Muscle layer of duodenum (tissue), 2 donors: ENCODE measurements around the gene LMOD2.

Source experiments
- H3K27ac ChIP-seq: one replicate; pipeline ENCODE4 v1.7.0; 2013; ENCODE audit warnings: mild to moderate bottlenecking, low read length
- H3K27me3 ChIP-seq: one replicate; pipeline ENCODE4 v1.7.0; 2013; ENCODE audit warnings: low read depth, mild to moderate bottlenecking, control low read depth, low read length
- H3K36me3 ChIP-seq, 2 donors: one replicate each; pipeline ENCODE4 v1.7.0; 2013; ENCODE audit warnings: low read length in 2 of 2, control low read depth in 1 of 2, mild to moderate bottlenecking in 1 of 2; ENCODE audit not compliant: insufficient read depth in 2 of 2, control insufficient read depth in 1 of 2
- H3K4me1 ChIP-seq, 2 donors: one replicate each; pipeline ENCODE4 v1.7.0; 2013; ENCODE audit warnings: low read length in 2 of 2, mild to moderate bottlenecking in 2 of 2, control low read depth in 1 of 2, moderate library complexity in 1 of 2; ENCODE audit not compliant: insufficient read depth in 2 of 2, control insufficient read depth in 1 of 2
- H3K4me3 ChIP-seq, 2 donors: one replicate each; pipeline ENCODE4 v1.7.0; 2013; ENCODE audit warnings: low read length in 2 of 2, low read depth in 1 of 2, mild to moderate bottlenecking in 1 of 2
- H3K9me3 ChIP-seq, 2 donors: one replicate each; pipeline ENCODE4 v1.7.0; 2013; ENCODE audit warnings: low read length in 2 of 2, control low read depth in 1 of 2, mild to moderate bottlenecking in 1 of 2; ENCODE audit not compliant: control insufficient read depth in 1 of 2
- donor health status: healthy.

Gene LMOD2

DNA sequence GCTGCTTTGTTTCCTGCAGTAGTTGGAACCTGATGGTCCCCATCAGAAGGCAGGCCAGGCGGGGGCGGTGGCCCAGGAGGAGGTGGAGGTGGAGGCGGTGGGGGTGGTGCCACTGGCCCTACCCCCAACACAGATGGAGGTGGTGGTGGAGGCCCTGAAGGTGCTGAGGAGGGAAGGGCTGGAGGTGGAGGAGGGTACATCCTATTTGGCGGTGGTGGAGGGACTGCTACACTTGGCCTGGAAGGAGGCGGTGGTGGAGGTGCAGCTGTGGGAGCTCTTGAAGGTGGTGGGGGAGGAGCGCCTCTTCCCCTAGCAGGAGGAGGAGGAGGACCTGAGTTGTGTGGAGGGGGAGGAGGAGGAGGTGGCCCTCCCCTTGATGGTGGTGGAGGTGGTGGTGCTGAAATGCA lies 36.8 kb downstream of the LMOD2 start:
- Histone ChIP-seq H3K4me3 (no peak overlapping the region), H3K27ac (no peak overlapping the region), H3K27me3 (no peaks in the 10 kb centered on the region), H3K4me1 (no peaks in the 10 kb centered on the region), H3K9me3 (no peaks in the 10 kb centered on the region), H3K36me3 (peaks cover 17 to 32% of the 10 kb centered on the region in 2 donors)

DNA sequence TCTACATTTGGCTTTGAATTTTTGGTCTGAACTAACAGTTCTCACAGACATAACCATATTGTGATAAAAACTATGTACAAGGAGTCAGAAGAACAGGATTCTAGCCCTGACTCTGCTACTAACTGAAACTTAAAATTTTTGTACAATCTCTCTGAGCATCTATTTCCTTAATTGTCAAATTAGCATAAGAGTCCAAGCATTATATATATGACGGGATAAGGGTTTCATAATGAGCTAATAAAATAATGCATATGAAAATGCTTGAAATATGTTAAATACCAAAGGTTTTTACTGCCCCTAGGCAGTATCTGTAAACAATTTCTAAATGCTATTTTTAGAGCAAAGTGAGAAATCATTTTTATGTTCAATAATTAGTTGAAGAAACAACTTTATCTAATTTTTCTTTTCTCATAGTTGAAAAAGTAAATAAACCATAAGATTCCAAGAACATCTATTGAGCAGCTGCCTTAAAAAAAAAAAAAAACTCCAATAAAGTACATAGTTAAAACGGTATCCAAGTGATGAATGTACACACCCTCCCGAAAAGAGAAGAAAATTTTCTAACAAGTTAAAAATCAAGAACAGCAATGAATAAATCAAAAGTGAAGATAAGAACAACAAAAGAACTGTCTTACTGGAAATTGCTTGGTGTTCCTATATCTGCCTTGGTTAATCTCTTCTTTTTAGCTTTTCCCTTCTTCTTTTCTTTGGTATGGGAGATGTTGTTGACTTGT lies 40.4 kb downstream of the LMOD2 start:
- Histone ChIP-seq H3K36me3 (peaks cover 9 to 28% of the 10 kb centered on the region in 2 donors), H3K27me3 (no peaks in the 10 kb centered on the region), H3K27ac (no peak overlapping the region), H3K4me3 (no peak overlapping the region), H3K4me1 (no peaks in the 10 kb centered on the region), H3K9me3 (no peaks in the 10 kb centered on the region)

DNA sequence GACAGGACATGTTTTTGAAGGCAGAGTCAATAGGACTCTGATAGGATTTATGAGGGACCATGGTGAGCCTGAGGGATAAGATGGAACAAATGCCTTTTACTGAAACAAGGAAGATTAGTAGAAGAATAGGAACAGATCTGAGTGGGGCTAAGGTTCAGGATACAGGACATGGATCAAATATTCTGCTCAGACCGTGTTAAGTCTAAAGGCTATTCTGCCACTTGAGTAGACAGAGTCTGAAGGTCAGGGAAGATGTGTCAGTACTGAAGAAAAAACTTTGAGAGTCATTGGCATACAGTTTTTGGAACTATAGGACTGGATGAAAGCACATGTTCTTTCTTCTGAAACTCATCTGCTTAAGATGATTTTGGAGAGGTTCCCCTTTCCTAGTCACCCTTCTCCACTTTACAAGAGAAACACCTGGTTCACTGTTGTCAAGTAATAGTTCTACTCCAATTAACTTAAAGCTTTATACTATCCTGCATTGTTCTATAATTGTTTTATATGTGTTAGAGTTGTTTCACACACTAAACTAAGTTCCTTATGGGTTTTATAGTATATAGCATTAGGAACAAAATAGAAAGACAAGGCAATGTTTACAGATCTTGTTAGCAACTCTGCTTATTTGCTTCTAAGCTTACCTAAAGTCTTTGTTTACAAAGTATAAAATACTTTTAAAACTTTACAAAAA lies 49.7 kb downstream of the LMOD2 start:
- Histone ChIP-seq H3K36me3 (peaks cover 20 to 26% of the 10 kb centered on the region in 2 donors), H3K27me3 (no peaks in the 10 kb centered on the region), H3K27ac (no peak overlapping the region), H3K4me1 (no peaks in the 10 kb centered on the region), H3K4me3 (no peak overlapping the region), H3K9me3 (no peaks in the 10 kb centered on the region)

DNA sequence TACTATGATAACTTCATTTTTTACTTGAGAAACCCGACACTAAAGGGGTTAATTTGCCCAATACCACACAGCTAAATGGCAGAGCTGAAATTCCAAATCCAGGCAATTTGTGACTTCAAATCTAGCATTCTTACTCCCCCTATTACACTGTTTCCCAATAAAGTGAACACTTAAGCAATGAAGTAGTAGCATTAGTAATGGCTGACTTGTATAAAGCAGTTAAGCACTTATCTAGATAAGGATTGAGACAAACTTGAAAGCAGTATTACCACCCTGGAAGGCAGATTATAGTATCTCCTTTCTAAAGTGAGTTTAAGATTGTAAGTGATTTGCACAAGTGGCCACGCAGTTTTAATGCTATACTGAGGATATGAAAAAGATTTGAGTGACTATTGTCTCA lies 53.9 kb downstream of the LMOD2 start:
- H3K4me3 ChIP-seq: no peak overlapping the region
- no peaks in the 10 kb centered on the region for H3K27me3 ChIP-seq
- peaks cover 20 to 23% of the 10 kb centered on the region in 2 donors for H3K36me3 ChIP-seq
- peaks cover 0 to 13% of the 10 kb centered on the region in 2 donors for H3K4me1 ChIP-seq
- no peaks in the 10 kb centered on the region for H3K9me3 ChIP-seq
- no peak overlapping the region for H3K27ac ChIP-seq

DNA sequence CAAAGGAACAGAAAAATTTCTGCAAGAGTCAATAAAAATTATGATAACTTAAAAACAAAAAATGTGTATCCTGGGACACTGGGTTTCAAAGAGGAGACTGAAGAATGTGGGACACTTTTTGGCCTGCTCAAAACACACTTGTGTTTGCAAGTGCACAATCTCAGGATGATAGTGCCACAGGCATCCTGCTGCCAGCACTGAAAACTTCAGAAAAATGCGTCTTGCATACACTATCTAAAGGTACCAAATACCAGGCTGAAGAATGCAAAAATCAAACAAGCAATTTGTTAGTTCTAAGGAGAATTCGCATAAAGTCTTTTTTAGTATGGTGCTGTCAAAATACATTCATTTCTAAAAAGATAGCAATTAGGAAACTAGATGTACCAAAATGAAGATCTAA lies 55.0 kb downstream of the LMOD2 start:
- H3K4me1 ChIP-seq: peaks cover 0 to 14% of the 10 kb centered on the region in 2 donors
- H3K27ac ChIP-seq: no peak overlapping the region
- no peaks in the 10 kb centered on the region for H3K27me3 ChIP-seq
- H3K4me3 ChIP-seq: no peak overlapping the region
- peaks cover 10 to 12% of the 10 kb centered on the region in 2 donors for H3K36me3 ChIP-seq
- no peaks in the 10 kb centered on the region for H3K9me3 ChIP-seq

DNA sequence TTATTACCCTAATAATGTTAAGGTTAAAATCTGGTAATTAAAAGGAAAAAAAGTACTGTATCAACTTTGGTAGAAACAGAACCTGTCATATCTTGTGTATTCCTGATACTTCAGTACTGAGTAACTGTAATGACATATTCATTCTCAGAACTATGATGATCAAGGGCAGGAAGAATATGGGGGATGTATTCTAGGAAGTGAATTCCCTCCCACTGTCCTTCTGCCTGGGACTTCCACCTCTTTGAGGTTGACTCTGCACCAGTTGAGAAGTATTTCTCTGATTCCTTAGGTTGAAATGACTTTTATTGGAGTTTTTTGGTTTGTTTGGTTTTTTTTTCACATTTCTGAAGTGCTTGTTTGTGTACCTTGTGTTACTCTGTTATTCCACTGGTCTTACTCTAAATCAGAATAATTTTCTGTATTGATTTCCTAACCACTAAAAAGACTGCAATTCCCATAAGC lies 56.2 kb downstream of the LMOD2 start:
- Histone ChIP-seq H3K4me1 (peaks cover 0 to 17% of the 10 kb centered on the region in 2 donors), H3K9me3 (no peaks in the 10 kb centered on the region), H3K4me3 (no peak overlapping the region), H3K27me3 (no peaks in the 10 kb centered on the region), H3K36me3 (peaks cover 10 to 12% of the 10 kb centered on the region in 2 donors), H3K27ac (no peak overlapping the region)

DNA sequence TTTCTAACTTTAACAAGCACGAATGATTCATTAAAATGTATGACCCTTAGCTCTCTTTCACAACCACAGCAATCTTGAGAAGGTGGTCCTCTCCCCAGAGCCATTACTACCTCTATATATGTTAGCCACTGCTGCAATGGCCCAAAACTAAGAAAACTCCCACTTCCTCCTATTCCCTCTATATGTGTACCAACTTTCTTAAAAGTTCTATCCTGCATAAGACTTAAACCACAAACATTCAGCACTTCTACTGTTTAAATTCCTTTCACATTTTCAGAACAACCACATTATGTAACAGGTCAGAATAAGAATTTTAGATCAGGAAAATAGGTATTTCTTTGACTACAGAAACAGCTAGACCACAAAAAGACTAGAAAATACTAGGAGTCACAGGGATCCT lies 57.0 kb downstream of the LMOD2 start:
- H3K27ac ChIP-seq: no peak overlapping the region
- peaks cover 6 to 7% of the 10 kb centered on the region in 2 donors for H3K36me3 ChIP-seq
- no peak overlapping the region for H3K4me3 ChIP-seq
- H3K4me1 ChIP-seq: peaks cover 0 to 17% of the 10 kb centered on the region in 2 donors
- H3K27me3 ChIP-seq: no peaks in the 10 kb centered on the region
- no peaks in the 10 kb centered on the region for H3K9me3 ChIP-seq
